HG03571 (cell line): Measurements from ENCODE around the gene ABHD17A.

Source experiments
- ATAC-seq: cut with Tn5 transposase; IDR thresholded peaks from one replicate; pipeline ENCODE4 v1.9.1; 2021; ENCODE audit not compliant: unreplicated experiment

ABHD17A gene

GRCh38 chr19:1854542-1855039 lies 30.7 kb downstream of the ABHD17A start:
- no peak for ATAC-seq

DNA sequence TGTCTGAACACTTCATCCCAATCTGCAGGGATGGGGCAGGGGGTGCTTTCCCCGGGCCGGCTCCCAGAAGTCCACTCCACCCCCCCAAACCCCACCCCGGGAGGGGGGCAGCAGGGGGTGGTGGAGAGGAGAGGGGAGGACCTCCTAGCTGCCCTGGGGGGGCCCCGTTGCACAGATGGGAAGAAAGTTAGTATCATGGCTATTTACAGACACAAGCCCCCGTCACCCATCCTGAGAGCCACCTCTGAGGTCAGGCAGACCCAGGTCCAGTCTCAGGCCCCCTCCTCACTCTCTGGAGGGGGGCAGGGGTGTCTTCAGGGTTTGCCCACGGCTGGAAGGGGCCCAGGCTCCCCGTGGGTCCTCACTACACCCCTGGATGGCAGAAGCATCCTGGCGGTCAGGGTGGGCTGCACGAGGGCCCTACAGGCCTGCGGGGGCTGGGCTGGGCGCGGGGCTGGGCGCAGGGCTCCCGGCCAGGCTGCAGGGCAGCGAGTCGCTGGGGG lies 31.2 kb downstream of the ABHD17A start:
- no peak for ATAC-seq

GRCh38 chr19:1853295-1854038 lies 31.8 kb downstream of the ABHD17A start:
- no peak for ATAC-seq

DNA sequence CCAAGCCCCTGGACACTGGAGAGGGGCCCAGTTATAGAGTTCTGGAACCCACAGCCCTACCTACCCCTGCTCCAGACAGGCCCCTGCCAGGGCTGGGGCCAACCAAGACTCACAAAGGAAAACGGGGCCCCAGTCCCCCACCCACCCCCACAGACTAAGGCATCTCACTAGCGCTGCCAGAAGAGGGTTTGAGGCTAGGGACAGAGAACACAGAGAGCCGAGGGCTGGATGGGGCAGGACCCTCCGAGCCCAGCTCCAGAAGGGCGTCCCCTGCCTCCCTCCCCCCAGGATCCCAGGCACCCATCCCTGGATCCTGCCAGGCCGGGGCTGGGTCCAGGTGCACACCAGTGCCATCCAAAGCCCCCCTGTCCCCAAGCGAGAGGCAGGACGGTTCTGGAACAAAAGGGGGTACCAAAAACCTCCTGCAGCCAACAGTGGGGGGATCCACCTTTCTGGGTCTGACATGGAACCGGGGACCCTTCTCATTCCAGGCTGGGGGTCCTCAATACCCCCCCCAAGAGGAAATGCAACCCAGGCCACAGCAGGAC lies 32.6 kb downstream of the ABHD17A start:
- ATAC-seq: no peak

DNA sequence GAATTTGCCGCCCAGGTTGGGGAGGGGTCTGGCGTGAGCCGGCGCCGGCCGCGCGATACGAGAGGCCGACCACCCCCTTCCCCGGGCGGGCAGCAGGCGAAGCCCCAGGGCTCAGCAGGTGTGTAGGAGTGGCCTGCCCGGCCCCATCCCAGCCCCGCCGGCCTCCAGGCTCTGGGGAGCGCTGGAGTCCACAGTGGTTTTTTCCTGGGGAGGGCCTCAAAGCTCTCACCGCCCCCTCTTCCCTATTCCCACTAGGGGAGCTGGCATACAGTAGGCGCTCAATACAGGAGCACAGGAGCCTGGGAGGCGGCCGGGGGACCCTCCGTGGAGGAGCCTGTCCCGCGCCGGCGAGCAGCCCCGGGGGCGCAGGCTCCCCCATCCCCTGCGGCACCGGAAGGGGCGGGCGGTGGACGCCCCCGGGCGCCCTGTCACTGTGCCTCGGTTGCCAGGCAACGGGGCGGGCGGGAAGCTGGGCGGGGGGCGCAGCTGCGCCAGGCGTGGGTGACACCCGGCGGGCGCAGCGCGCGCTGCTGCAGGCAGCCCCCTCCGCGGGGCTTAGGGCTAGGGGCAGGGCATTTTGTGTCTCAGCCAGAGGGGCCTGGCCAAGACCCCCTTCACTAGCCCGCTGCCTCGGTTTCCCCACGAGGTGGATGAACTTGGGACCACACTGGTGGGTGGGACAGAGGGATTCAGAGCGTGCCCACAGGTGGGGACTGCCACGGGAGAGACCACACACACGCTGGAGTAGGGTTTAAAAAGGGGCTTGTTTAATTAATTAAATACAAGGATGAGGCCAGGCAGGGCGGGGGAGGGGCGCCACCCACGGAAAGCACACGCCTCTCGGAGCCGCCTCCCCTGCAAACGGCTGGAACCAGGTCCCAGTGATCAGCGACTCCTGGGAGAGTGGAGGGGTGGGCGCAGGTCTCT lies 33.4 kb downstream of the ABHD17A start:
- no peak for ATAC-seq

GRCh38 chr19:1850809-1851653 lies 34.3 kb downstream of the ABHD17A start:
- no peak for ATAC-seq

GRCh38 chr19:1849886-1850398 lies 35.4 kb downstream of the ABHD17A start:
- no peak for ATAC-seq

DNA sequence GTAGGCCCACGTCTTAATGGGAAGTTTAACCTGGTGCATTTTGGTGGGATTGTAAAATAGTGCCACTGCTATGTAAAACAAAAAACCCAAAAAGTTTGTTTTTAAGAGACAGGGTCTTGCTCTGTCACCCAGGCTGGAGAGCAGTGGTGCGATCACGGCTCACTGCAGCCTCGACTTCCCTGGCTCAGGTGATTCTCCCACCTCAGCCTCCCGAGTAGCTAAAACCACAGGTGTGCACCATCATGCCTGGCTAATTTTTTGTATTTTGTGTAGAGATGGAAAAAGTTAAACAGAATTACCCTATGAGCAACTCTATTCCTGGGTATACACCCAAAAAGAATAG lies 36.2 kb downstream of the ABHD17A start:
- ATAC-seq: no peak

- peak; percentile 52 for ATAC-seq
Measured at GRCh38 chr19:1848399-1849131, 36.7 kb downstream of the ABHD17A start, which contains the start of gene REXO1. Gene REXO1, minus strand, starts transcription at chr19:1848483. Its CDS starts 125 bp downstream, at chr19:1848358.

GRCh38 chr19:1847684-1848398 lies 37.5 kb downstream of the ABHD17A start:
- ATAC-seq: peak; percentile 17

DNA sequence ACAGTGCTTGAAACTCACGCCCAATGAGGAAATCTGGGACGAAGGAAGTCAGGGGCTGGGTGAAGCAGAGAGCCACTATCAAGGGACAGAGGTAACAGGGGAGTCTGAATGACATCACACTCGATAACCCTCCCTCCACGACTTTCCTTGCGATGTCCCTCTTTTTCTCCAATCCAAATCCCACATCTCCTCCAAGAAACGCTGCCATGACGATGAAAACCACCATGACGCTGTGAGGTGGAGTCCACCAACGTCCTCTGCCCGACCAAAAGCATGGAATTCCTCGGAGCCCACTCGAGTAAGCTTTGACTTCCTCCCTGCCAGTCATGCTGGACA lies 38.0 kb downstream of the ABHD17A start:
- no peak for ATAC-seq

DNA sequence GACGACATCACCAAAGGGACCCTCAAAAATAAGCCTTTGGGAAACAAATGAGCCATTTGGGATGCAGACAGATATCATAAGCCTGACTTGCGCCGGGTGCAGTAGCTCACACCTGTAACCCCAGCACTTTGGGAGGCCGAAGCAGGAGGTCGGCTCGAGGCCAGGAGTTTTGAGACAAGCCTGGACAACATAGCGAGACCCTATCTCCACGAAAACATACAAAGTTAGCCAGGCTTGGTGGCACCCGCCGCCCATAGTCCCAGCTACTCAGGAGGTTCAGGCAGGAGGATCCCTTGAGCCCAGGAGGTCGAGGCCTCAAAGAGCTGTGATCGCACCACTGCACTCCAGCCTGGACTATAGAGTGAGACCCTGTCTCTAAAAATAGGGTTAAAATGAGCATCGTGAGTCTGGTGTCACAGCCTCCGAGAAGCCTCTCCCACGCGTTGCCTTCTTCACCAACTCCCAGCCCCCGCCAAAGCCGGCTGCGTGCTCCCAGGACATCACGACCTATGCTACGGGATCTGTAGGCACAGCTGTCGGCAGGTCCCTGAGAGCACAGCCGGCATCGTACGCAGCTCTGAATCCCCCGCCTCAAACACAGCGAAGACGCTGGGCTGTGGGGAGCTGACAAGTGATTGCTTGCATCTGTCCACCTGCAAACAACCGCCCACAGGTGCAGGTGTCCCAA lies 38.6 kb downstream of the ABHD17A start:
- no peak for ATAC-seq

DNA sequence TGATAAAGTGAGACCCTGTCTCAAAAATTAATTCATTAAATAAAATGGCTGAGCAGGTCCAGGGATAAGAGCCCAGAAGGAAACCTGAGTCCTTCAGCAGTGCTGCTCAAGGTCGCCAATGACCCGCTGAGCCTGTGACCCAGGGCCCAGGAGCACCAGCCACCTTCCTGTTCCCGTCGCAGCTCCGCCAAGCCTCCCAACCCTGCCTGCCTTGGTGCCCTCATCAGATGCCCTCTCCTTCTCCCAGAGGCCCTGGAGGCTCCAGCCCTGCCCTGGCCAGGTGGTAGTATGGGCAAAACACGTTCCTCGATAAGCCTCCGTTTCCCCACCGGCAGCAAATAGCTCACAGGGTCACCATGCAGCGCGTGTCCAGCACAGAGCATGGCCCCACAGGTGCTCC lies 39.7 kb downstream of the ABHD17A start:
- ATAC-seq: no peak

DNA sequence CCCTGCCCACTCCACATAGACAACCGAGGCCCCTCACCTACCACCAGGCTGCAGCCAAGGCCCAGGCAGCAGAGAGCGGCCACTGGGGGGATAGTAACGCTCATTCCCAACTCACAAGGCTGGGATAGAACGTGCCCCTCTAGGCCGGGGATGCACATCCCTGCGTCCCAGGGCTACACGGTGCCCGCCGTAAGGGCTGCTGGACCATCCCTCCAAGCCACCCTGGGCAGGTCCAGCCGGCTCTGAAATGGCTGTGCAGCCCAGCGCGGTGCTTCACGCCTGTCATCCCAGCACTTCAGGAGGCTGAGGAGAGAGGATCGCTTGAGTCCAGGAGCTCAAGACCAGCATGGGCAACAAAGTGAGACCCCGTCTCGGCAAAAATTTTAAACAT lies 40.2 kb downstream of the ABHD17A start:
- ATAC-seq: no peak

GRCh38 chr19:1844513-1845124 lies 40.7 kb downstream of the ABHD17A start:
- no peak for ATAC-seq

DNA sequence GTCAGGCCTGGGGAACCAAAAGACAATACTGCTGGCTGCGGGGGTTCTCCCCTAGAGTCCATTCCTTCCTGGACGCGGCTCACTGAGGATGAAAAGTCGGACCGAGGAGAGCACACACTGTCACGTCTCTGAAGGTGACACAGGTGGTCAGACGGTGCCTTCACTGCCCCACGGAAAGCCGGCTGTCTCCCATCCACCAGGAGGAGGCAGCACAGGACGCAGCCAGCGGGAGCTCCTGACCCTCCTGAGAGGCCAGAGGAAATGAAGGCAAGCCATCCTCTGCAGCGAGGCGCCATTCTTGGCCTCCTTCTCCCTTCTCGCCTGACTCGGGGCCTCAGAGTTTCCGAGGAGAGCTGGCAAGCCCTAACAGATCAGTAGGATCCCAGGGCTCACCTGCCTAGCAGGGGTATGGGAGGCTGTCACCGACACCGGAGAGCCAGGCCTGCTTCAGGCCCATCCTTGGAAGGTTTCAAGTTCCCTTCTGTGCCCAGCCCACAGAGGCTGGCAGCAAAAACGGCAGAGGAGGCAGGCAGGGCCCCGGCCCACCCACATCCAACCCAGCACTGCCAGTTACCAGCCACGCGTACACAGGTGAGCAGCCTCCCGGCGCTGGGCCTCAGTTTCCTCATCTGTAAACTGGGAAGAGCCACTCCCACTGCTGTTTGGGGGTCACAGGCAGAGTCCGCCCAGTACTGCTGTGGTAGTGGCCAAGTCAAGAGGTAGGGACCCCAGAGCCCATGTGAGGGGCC lies 41.5 kb downstream of the ABHD17A start:
- no peak for ATAC-seq

DNA sequence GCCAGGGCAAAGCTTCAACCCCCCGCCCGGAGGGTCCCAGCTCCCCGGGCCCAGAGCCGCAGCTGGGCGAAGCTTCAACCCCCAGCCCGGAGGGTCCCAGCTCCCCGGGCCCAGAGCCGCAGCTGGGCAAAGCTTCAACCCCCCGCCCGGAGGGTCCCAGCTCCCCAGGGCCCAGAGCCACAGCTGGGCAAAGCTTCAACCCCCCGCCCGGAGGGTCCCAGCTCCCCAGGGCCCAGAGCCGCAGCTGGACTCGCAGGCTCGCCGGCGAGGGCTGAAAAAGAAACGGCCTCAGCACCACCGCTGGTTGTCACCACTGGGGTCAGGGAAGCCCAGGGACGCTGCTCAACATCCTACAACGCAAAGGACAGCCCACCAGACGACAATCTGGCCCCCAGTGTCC lies 42.2 kb downstream of the ABHD17A start:
- ATAC-seq: no peak
